Measurements from ENCODE around the gene NOM1.
"Not testable (repeated sequence)": the region's sequence is repeated elsewhere in the genome, so short reads cannot be mapped to it uniquely, and the experiment has no call there.

NOM1 gene

DNA sequence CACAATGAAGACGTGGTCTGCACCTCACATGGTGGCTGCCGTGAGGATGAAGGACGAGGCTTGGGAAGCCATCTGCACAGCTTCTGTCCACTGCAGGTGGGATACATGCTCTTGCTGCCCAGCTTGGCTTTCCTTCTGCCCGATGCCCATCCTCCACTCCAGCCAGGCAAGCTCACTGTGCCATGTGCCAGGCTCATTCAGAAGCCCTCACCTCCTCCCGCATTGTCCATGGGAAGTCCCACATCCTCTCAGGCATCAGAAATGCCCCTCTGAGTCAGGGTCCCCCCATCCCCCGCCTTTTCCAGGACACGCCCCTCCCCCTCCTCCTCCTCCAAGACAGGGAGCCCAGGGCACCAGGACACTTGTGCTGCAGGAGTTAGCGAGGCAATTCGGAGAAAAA lies 4.6 kb upstream of the NOM1 start:
- DNase-seq (ENCODE audit: low read depth) = no peak
- H3K4me3 ChIP-seq (ENCODE audit: low read length) = no peak overlapping the region
- TF ChIP-seq, protein P1, sequence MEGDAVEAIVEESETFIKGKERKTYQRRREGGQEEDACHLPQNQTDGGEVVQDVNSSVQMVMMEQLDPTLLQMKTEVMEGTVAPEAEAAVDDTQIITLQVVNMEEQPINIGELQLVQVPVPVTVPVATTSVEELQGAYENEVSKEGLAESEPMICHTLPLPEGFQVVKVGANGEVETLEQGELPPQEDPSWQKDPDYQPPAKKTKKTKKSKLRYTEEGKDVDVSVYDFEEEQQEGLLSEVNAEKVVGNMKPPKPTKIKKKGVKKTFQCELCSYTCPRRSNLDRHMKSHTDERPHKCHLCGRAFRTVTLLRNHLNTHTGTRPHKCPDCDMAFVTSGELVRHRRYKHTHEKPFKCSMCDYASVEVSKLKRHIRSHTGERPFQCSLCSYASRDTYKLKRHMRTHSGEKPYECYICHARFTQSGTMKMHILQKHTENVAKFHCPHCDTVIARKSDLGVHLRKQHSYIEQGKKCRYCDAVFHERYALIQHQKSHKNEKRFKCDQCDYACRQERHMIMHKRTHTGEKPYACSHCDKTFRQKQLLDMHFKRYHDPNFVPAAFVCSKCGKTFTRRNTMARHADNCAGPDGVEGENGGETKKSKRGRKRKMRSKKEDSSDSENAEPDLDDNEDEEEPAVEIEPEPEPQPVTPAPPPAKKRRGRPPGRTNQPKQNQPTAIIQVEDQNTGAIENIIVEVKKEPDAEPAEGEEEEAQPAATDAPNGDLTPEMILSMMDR (IDR thresholded peaks at IDR 0.05; ENCODE audit: insufficient read depth, low read depth, low read length, missing control alignments) = no peak

DNA sequence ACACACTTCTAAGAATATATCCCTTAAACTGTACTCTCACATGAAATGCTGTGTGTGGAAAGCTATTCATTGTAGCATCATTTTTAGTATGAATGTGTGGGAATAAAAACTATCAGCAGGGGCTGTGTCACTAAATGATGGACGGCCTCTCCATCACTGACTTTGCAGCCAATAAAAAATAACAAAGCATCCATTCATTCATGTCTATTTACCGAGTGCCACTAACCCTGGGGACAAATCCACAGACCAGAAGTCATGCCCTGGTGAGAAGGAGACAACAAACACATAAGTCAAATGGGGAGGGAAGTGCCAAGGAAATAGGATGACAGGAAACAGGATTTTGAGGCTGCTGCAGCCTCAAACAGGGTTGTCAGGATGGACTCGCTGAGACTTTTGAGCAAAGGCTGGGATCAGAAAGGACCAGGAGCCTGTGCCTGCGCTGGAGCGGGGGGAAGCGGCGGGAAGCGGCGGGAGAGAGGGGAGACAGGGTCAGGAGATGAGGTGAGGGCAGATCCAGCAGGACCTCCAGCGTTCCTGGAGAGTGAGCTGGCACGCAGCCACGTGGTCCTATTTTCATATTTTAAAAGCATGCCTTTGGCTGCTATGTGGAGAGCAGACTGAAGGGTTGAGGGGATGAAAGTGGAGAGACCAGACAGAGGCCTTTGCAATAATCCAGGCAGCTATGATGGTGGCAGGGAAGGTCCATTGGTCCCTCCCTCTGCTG lies 2.2 kb upstream of the NOM1 start:
- no peak for DNase-seq (ENCODE audit: low read depth)
- TF ChIP-seq, protein P1 (IDR thresholded peaks at IDR 0.05; ENCODE audit: insufficient read depth, low read depth, low read length, missing control alignments) = no peak
- H3K4me3 ChIP-seq (ENCODE audit: low read length) = no peak overlapping the region

DNA sequence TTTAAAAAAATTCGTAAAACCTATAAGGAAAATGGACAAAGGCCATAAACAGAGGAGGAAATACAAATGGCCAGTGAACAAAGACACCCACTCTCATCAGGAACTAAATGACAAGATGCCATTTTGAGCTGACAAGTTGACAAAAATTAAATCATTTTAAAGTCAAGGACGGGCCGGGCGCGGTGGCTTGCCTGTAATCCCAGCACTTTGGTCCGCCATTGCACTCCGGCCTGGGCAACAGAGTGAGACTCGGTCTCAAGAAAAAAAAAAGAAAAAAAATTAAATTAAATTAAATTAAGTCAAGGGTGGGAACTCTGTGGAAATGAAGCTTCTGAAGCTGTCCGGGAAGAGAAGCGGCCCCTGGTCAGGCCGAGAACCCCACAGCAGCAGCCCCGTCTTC lies 1.2 kb upstream of the NOM1 start:
- peak overlapping the region; percentile 55 for H3K4me3 ChIP-seq (ENCODE audit: low read length)
- no peak for DNase-seq (ENCODE audit: low read depth)
- TF ChIP-seq, protein P1 (IDR thresholded peaks at IDR 0.05; ENCODE audit: insufficient read depth, low read depth, low read length, missing control alignments) = no peak

DNA sequence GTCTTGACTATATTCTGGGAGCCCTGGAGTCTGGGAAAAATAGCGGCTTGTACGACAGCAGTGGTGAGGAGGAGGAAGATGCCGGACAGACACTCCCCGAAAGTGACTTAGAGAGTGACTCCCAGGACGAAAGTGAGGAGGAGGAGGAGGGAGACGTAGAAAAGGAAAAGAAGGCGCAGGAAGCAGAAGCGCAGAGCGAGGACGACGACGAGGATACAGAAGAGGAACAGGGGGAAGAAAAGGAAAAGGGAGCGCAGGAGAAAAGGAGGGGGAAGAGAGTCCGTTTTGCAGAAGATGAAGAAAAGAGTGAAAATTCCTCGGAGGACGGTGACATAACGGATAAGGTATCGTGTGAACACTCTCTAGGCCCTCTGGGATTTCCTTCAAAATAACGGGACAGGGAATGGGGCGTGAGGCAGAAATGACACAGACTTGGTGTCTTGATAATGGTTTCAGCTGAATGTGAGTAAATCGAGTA lies 908 bp downstream of the NOM1 start:
- H3K4me3 ChIP-seq (ENCODE audit: low read length) = peak overlapping the region; percentile 90
- DNase-seq (ENCODE audit: low read depth) = peak; percentile 27
- TF ChIP-seq, protein P1 (IDR thresholded peaks at IDR 0.05; ENCODE audit: insufficient read depth, low read depth, low read length, missing control alignments) = no peak

DNA sequence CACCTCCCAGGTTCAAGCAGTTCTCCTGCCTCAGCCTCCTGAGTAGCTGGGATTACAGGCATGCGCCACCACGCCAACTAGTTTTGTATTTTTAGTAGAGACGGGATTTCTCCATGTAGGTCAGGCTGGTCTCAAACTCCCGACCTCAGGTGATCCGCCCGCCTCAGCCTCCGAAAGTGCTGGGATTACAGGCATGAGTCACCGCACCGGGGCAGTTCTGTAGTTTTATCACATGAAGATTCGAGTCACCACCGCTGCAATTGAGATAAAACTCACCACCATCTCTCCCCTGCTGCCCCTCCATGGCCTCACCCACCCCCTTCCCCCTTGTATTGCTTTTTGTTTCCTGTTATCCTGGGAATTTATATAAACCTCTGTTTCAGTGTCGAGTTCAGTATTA lies 3.7 kb downstream of the NOM1 start:
- H3K4me3 ChIP-seq (ENCODE audit: low read length); DNase-seq (ENCODE audit: low read depth): not testable (repeated sequence)

DNA sequence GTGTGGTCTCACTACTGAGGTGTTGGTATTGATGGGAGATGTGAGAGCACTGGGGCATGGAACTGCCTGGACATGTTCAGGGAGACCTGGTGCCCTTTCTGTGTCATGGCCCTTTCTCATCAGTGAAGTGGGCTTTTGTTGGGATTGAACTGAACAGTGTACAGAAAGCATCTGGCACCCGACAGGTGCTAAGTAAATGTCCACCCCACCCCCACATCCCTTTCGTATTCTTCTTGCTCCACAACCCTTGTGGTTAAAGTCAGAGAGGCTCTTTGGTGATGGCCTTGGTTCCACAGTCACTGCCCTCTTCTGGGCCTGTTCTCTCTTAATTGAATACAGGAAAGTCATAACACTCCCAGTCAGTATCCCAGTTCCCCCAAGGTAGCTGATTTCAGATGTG lies 5.4 kb downstream of the NOM1 start:
- TF ChIP-seq, protein P1 (IDR thresholded peaks at IDR 0.05; ENCODE audit: insufficient read depth, low read depth, low read length, missing control alignments) = no peak
- DNase-seq (ENCODE audit: low read depth) = no peak

DNA sequence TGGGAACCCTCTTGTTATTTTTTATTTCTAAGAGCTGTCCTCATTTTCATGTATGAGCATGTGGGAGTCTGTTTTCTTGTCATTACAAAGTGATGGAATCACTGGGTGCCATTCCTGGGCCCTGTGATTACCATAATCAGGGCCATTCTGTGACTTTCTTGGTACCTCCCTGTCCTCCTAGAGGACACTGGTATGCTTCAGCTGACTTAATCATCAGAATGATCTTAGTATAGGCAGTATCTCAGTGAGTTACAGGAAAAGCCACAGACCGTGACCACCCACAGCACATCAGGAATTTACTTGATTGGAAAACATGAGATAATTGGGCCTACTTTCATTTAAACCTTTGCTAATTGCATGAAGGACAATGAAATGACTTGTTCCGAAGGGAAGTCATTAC lies 7.2 kb downstream of the NOM1 start:
- TF ChIP-seq, protein P1 (IDR thresholded peaks at IDR 0.05; ENCODE audit: insufficient read depth, low read depth, low read length, missing control alignments) = no peak
- H3K4me3 ChIP-seq (ENCODE audit: low read length) = no peak overlapping the region
- DNase-seq (ENCODE audit: low read depth) = no peak

More for the DNA sequence above, 5.4 kb downstream of the NOM1 start:
- no peak overlapping the region for H3K4me3 ChIP-seq (ENCODE audit: low read length)

Measured in epithelial cell of esophagus (primary cell).